IPS-18a (cell line): ENCODE data around the gene ZFP1.
"Not testable (repeated sequence)": the region's sequence is repeated elsewhere in the genome, so short reads cannot be mapped to it uniquely, and the experiment has no call there.

Experiments
- H3K27ac ChIP-seq: one replicate; pipeline ENCODE4 v1.5.1; 2013; ENCODE audit warnings: low read length
- H3K27me3 ChIP-seq: one replicate; pipeline ENCODE4 v1.6.1; 2013; ENCODE audit warnings: mild to moderate bottlenecking, low read length; ENCODE audit not compliant: control insufficient read depth, insufficient read depth
- H3K36me3 ChIP-seq: one replicate; pipeline ENCODE4 v1.6.1; 2013; ENCODE audit warnings: low read depth, low read length; ENCODE audit not compliant: control insufficient read depth
- H3K4me1 ChIP-seq: one replicate; pipeline ENCODE4 v1.6.1; 2013; ENCODE audit warnings: low read depth, low read length; ENCODE audit not compliant: control insufficient read depth
- H3K4me3 ChIP-seq: one replicate; pipeline ENCODE4 v1.5.1; 2013; ENCODE audit warnings: low read length
- H3K9ac ChIP-seq: one replicate; pipeline ENCODE4 v1.6.1; 2013; ENCODE audit warnings: mild to moderate bottlenecking, low read length, moderate library complexity
- H3K9me3 ChIP-seq: one replicate; pipeline ENCODE4 v1.6.1; 2013; ENCODE audit warnings: low read depth, low read length; ENCODE audit not compliant: control insufficient read depth

ZFP1 gene

GRCh38 chr16:75197522-75198134, 49.3 kb downstream of the ZFP1 start:
- Histone ChIP-seq H3K27me3 (no peaks in the 10 kb centered on the region), H3K4me1 (no peaks in the 10 kb centered on the region), H3K27ac (no peak overlapping the region), H3K9me3 (no peaks in the 10 kb centered on the region), H3K9ac (no peak overlapping the region), H3K4me3 (no peak overlapping the region), H3K36me3 (no peaks in the 10 kb centered on the region)

GRCh38 chr16:75198135-75198600, 49.8 kb downstream of the ZFP1 start:
- H3K9me3 ChIP-seq = no peaks in the 10 kb centered on the region
- H3K9ac ChIP-seq = no peak overlapping the region
- H3K36me3 ChIP-seq = no peaks in the 10 kb centered on the region
- H3K27me3 ChIP-seq = no peaks in the 10 kb centered on the region
- no peak overlapping the region for H3K4me3 ChIP-seq
- no peaks in the 10 kb centered on the region for H3K4me1 ChIP-seq
- no peak overlapping the region for H3K27ac ChIP-seq

DNA sequence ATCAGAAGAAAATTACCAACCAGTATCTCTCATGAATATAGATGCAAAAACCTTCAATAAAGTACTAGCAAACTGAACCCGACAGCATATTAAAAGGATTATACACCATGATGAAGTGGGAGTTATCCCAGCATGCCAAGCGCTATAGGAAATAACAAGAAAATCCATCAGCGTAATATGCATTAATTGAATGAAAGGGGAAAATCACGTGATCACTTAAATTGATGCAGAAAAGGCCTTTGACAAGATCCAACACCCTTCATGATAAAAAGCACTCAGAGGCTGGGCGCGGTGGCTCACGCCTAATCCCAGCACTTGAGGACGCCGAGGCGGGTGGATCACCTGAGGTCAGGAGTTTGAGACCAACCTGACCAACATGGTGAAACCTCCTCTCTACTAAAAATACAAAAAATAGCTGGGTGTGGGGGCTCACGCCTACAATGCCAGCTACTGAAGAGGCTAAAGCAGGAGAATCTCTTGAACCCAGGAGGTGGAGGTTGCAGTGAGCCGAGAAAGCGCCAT, 53.8 kb downstream of the ZFP1 start:
- H3K9ac ChIP-seq = no peak overlapping the region
- no peaks in the 10 kb centered on the region for H3K27me3 ChIP-seq
- no peaks in the 10 kb centered on the region for H3K36me3 ChIP-seq
- H3K4me3 ChIP-seq = no peak overlapping the region
- H3K27ac ChIP-seq = no peak overlapping the region
- no peaks in the 10 kb centered on the region for H3K9me3 ChIP-seq
- no peaks in the 10 kb centered on the region for H3K4me1 ChIP-seq

DNA sequence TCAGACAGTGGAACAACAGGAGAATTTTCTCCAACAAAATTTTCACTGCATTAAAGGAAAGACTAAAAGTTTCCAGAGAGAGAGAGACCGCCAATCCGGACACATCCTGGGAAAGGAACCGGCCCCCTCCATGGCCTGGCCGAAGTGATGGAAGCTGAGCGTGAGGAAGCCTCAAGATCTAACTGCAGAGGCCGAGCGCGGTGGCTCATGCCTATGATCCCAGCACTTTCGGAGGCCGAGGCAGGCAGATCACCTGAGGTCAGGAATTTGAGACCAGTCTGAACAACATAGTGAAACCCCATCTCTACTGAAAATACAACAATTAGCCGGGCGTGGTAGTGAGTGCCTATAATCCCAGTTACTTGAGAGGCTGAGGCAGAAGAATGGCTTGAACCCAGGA, 54.8 kb downstream of the ZFP1 start:
- H3K27ac ChIP-seq = no peak overlapping the region
- no peaks in the 10 kb centered on the region for H3K36me3 ChIP-seq
- no peaks in the 10 kb centered on the region for H3K9me3 ChIP-seq
- no peaks in the 10 kb centered on the region for H3K27me3 ChIP-seq
- no peak overlapping the region for H3K4me3 ChIP-seq
- no peak overlapping the region for H3K9ac ChIP-seq
- H3K4me1 ChIP-seq = no peaks in the 10 kb centered on the region

DNA sequence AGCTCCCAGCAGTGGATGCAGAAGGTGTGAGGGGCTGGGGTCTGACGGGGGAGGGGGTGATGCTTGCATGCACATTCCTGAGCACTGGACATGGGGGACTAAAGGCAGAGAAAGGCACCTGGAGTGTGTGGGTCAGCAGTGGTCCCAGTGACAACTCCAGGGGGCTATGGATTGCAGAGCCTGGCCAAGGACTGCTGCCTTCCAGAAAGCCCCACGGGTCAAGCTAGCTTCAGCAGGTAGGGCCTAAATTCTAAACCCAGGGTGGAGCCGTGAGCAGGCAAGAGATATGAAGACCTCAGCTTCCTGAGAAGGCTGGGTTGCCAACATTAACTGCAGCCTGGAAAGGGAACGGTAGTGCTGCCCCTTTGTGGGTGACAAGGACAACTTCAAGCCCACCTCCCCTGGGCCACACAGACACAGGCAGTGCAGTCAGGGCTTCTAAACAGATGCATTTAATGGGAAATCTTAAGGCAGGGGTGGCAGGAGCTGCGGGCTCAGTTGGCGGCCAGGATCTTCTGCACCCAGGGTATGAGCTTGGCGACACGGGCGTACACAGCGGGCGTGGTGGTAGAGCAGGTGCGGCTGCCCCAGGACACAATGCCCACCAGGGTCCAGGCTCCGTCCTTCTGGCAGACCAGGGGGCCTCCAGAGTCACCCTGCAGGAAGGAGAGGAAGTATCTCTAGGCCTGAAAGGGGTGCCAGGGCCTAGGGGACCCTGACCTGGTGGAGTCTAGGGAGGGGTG, 55.5 kb downstream of the ZFP1 start:
- Histone ChIP-seq H3K9me3 (no peaks in the 10 kb centered on the region), H3K4me3 (no peak overlapping the region), H3K27me3 (no peaks in the 10 kb centered on the region), H3K27ac (no peak overlapping the region), H3K36me3 (no peaks in the 10 kb centered on the region), H3K9ac (no peak overlapping the region), H3K4me1 (no peaks in the 10 kb centered on the region)

- Histone ChIP-seq H3K9ac (no peak overlapping the region), H3K4me3 (no peak overlapping the region), H3K4me1 (no peaks in the 10 kb centered on the region), H3K27ac (no peak overlapping the region), H3K27me3 (no peaks in the 10 kb centered on the region), H3K9me3 (no peaks in the 10 kb centered on the region), H3K36me3 (no peaks in the 10 kb centered on the region)
Measured at GRCh38 chr16:75204410-75204758, 56.1 kb downstream of the ZFP1 start.

- not testable (repeated sequence) for H3K9ac ChIP-seq, H3K4me3 ChIP-seq, H3K27ac ChIP-seq, H3K36me3 ChIP-seq, H3K9me3 ChIP-seq, H3K27me3 ChIP-seq, H3K4me1 ChIP-seq
Measured at GRCh38 chr16:75204905-75205304, 56.6 kb downstream of the ZFP1 start.

GRCh38 chr16:75205438-75205837, 57.1 kb downstream of the ZFP1 start:
- H3K27me3 ChIP-seq, H3K4me3 ChIP-seq, H3K36me3 ChIP-seq, H3K9me3 ChIP-seq, H3K27ac ChIP-seq, H3K4me1 ChIP-seq, H3K9ac ChIP-seq: not testable (repeated sequence)

- H3K4me3 ChIP-seq, H3K36me3 ChIP-seq, H3K4me1 ChIP-seq, H3K9ac ChIP-seq, H3K27ac ChIP-seq, H3K9me3 ChIP-seq, H3K27me3 ChIP-seq: not testable (repeated sequence)
Measured at GRCh38 chr16:75205961-75206748, 57.8 kb downstream of the ZFP1 start.

DNA sequence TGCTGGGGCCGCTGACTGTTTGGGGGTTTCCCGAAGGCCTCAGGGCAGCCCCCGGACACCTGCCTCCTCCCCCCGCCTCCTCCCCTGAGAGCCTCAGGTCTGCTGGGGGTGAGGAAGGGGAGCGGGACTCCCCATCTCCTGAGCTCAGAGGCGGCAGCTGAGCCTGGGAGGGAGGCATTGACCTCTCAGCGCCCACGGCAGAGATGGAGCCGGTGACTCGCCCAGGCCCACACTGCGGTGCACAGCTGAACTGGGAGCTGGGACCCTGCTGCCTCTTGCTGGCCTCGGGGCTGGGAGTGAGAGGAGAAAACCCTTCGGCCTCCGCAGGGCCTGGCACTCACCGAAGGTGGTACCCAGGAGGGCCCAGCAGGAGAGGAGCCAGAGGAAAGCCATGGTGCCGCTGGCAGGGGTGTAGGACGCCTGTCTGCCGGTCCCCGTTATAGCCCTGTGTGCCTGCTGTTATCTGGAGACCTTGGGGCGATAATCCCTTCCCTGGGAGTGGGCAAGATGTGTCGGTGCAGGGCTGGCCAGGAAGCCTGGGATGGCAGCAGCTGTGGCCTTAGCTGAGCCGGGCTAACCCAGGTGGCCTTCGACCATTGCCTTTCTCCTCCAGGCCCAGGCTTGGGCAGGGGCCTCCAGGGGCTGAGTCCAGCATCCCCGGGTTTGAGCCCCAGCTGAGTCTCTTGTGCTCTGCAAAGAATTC, 58.6 kb downstream of the ZFP1 start, which contains the start of gene CTRB2:
Gene CTRB2, minus strand, starts transcription at position 413 of the 703 bp plus-strand sequence. Its CDS starts 20 bp downstream, at position 393.
- no peaks in the 10 kb centered on the region for H3K27me3 ChIP-seq
- no peaks in the 10 kb centered on the region for H3K36me3 ChIP-seq
- no peak within 1 kb of the TSS for H3K9ac ChIP-seq
- no peaks in the 10 kb centered on the region for H3K9me3 ChIP-seq
- H3K27ac ChIP-seq = no peak within 1 kb of the TSS
- H3K4me1 ChIP-seq = no peaks in the 10 kb centered on the region
- no peak within 1 kb of the TSS for H3K4me3 ChIP-seq

DNA sequence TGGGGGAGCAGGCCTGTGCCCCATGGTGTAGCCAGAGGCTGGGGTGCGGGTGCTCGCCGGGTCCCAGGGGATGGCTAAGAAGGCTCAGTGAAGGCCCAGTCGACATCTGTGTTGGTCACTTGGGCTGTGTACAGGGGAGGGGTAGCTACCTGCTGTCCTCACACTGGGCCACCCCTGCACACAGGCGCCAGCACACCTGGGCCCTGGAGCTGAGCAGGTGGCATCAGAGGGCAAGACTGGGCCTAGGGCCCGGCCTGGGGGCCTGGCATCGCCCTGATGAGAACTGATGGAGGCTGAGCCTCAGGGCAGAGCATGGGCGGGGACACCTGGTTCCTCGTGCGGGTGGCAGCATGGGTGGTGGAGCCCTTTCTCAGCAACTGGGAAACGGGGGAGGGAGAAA, 59.5 kb downstream of the ZFP1 start:
- Histone ChIP-seq H3K27me3 (no peaks in the 10 kb centered on the region), H3K9ac (no peak overlapping the region), H3K27ac (no peak overlapping the region), H3K4me1 (no peaks in the 10 kb centered on the region), H3K36me3 (no peaks in the 10 kb centered on the region), H3K4me3 (no peak overlapping the region), H3K9me3 (no peaks in the 10 kb centered on the region)
